OCI-LY7 (cell line): ENCODE data around the gene ELF1. TPM values are rescaled to one million over a fixed set of nuclear protein-coding genes. Genes with fewer than 3 reads are reported as not detected.

Experiments used
- BruUV-seq: library from RNA; stranded (reverse); fragments of 400-500 nt; replicated peaks from 2 replicates; lab custom pipeline; 2021; lab: Mats Ljungman, UMichigan
- CTCF ChIA-PET: fragments of 300-600 bp; sonication (Branson Sonifier 250); formaldehyde crosslinking; loops from one replicate; lab custom pipeline; 2022; ENCODE audit warnings: antibody characterized with exemption; ENCODE audit not compliant: unreplicated experiment; lab: Charles Lee
- POLR2A ChIA-PET: fragments of 300-600 bp; sonication (Branson Sonifier 250); formaldehyde crosslinking; loops from one replicate; lab custom pipeline; 2022; ENCODE audit warnings: antibody characterized with exemption; lab: Charles Lee
- DNase-seq: peaks from one replicate; pipeline ENCODE4 v3.0.0-alpha.2; 2015; ENCODE audit warnings: low spot score
- H2AFZ ChIP-seq: fragments of 200-600 bp; sonication (generic), shearing (Covaris generic); 2 replicates; pipeline ENCODE4 v1.6.1; 2014; ENCODE audit warnings: mild to moderate bottlenecking, antibody characterized with exemption, low read length, moderate library complexity
- H3K27ac ChIP-seq: fragments of 200-600 bp; sonication (generic); 2 replicates; pipeline ENCODE4 v1.5.1; 2014; ENCODE audit warnings: mixed run types, low read depth, mild to moderate bottlenecking, moderate library complexity, low read length, inconsistent platforms; ENCODE audit not compliant: poor library complexity, severe bottlenecking
- H3K36me3 ChIP-seq: fragments of 200-600 bp; sonication (generic); 2 replicates; pipeline ENCODE4 v1.6.1; 2014; ENCODE audit warnings: mild to moderate bottlenecking, antibody characterized with exemption, low read length, moderate library complexity, mixed read lengths; ENCODE audit not compliant: insufficient read depth
- H3K4me1 ChIP-seq: fragments of 200-600 bp; sonication (generic); 2 replicates; pipeline ENCODE4 v1.5.1; 2014; ENCODE audit warnings: mild to moderate bottlenecking, low read length; ENCODE audit not compliant: insufficient read depth, poor library complexity, severe bottlenecking
- H3K4me2 ChIP-seq: fragments of 200-600 bp; sonication (generic); 2 replicates; pipeline ENCODE4 v1.6.1; 2014; ENCODE audit warnings: mild to moderate bottlenecking, low read length
- H3K4me3 ChIP-seq: fragments of 200-600 bp; sonication (generic); 2 replicates; pipeline ENCODE4 v1.5.1; 2014; ENCODE audit warnings: mild to moderate bottlenecking, low read depth, low read length; ENCODE audit not compliant: poor library complexity, severe bottlenecking
- H3K79me2 ChIP-seq: fragments of 200-600 bp; sonication (generic); 2 replicates; pipeline ENCODE4 v1.6.1; 2016; ENCODE audit warnings: low read depth, mild to moderate bottlenecking, low read length, moderate library complexity, mixed read lengths; ENCODE audit not compliant: insufficient read depth
- H3K9me2 ChIP-seq: fragments of 200-600 bp; sonication (generic); 2 replicates; pipeline ENCODE4 v1.6.1; 2016; ENCODE audit warnings: mild to moderate bottlenecking, low read length, mixed read lengths; ENCODE audit not compliant: insufficient read depth
- H3K9me3 ChIP-seq: fragments of 200-600 bp; sonication (generic); 2 replicates; pipeline ENCODE4 v1.6.1; 2014; ENCODE audit warnings: mild to moderate bottlenecking, mixed run types, low read length, mixed read lengths
- H4K20me1 ChIP-seq: fragments of 200-600 bp; sonication (generic); 2 replicates; pipeline ENCODE4 v1.6.1; 2014; ENCODE audit warnings: mild to moderate bottlenecking, antibody characterized with exemption, low read length, moderate library complexity, mixed read lengths; ENCODE audit not compliant: insufficient read depth
- CTCF ChIP-seq: fragments of 200-600 bp; sonication (generic); conservative IDR thresholded peaks from 2 replicates; pipeline ENCODE4 v1.5.1; 2014; ENCODE audit warnings: mild to moderate bottlenecking, antibody characterized with exemption, low read length, moderate library complexity, mixed read lengths
- EZH2phosphoT487 ChIP-seq: fragments of 200-600 bp; sonication (generic); IDR thresholded peaks from 2 replicates; pipeline ENCODE4 v1.6.1; 2018; ENCODE audit warnings: low read depth, borderline replicate concordance, mild to moderate bottlenecking, mixed run types, antibody characterized with exemption, low read length, moderate library complexity, mixed read lengths
- intact Hi-C: fragments of 100-400 bp; cut with micrococcal nuclease; formaldehyde crosslinking; loops from one replicate; pipeline ENCODE4 v1.10.0; 2022; ENCODE audit not compliant: unreplicated experiment
- total RNA-seq, 2 experiments: library from RNA; depleted of rRNA in 1 of 2; stranded (reverse); fragments of >200 nt in 1 of 2; shearing (Covaris generic) in 1 of 2; gene quantifications; 2 replicates each; pipeline ENCODE4 v1.2.3, GENCODE V29; 2014 to 2022

ELF1 gene
- total RNA-seq, 2 experiments from 2014 or later: 111 to 248 TPM

GRCh38 chr13:40983259-40983658, 35.9 kb downstream of the ELF1 start:
- TSS peak; percentile 90 for BruUV-seq
- ChIA-PET CTCF (no interaction called here), POLR2A (interaction anchor here (0.9 kb wide), 2 partner anchors 10 to 31 kb away, joined by 3 to 4 read pairs; no protein-coding TSS in a partner anchor)
- H3K27ac ChIP-seq: peak overlapping the region; percentile 89
- no peak for DNase-seq
- intact Hi-C loops: loop anchor here (2.0 to 5.0 kb wide), 3 partner anchors 22 to 78 kb away; partner anchors contain the start of gene WBP4
- H4K20me1 ChIP-seq: peaks cover 61% of the 10 kb centered on the region
- no peak for TF ChIP-seq EZH2phosphoT487
- TF ChIP-seq CTCF: no peak
- peaks cover 54% of the 10 kb centered on the region for H3K4me1 ChIP-seq
- peaks cover under 1% of the 10 kb centered on the region; the same call in 1 of the 2 replicates for H3K9me3 ChIP-seq
- no peak overlapping the region for H2AFZ ChIP-seq
- H3K36me3 ChIP-seq: peaks cover 58% of the 10 kb centered on the region
- peaks cover 100% of the 10 kb centered on the region for H3K79me2 ChIP-seq
- H3K4me3 ChIP-seq: peak overlapping the region; percentile 85
- peak overlapping the region; percentile 94 for H3K4me2 ChIP-seq
- no peaks in the 10 kb centered on the region for H3K9me2 ChIP-seq

GRCh38 chr13:40982772-40983171, 36.3 kb downstream of the ELF1 start:
- peak overlapping the region; percentile 94 for H3K4me2 ChIP-seq
- H3K4me3 ChIP-seq: peak overlapping the region; percentile 85
- peak; percentile 85 for DNase-seq
- no peaks in the 10 kb centered on the region for H3K9me2 ChIP-seq
- peaks cover 58% of the 10 kb centered on the region for H3K36me3 ChIP-seq
- peaks cover 51% of the 10 kb centered on the region for H3K4me1 ChIP-seq
- intact Hi-C loops: loop anchor here (1.0 to 5.0 kb wide), 5 partner anchors 8 to 78 kb away; partner anchors contain the start of gene WBP4
- CTCF ChIA-PET: no interaction called here
- no peaks in the 10 kb centered on the region for H3K9me3 ChIP-seq
- H3K27ac ChIP-seq: peak overlapping the region; percentile 89
- POLR2A ChIA-PET: interaction anchor here (0.9 to 5.6 kb wide), 5 partner anchors 10 to 50 kb away, joined by 3 to 86 read pairs (median 4); partner anchors contain the start of gene ELF1
- H2AFZ ChIP-seq: no peak overlapping the region
- peaks cover 61% of the 10 kb centered on the region for H4K20me1 ChIP-seq
- H3K79me2 ChIP-seq: peaks cover 100% of the 10 kb centered on the region
- no TSS peak for BruUV-seq
- TF ChIP-seq EZH2phosphoT487: no peak

- TF ChIP-seq CTCF (no peak), EZH2phosphoT487 (no peak)
- peaks cover 67% of the 10 kb centered on the region for H4K20me1 ChIP-seq
Measured at GRCh38 chr13:40981949-40982348, 37.2 kb downstream of the ELF1 start.

More at GRCh38 chr13:40981949-40982348, 37.2 kb downstream of the ELF1 start:
- intact Hi-C loops: loop anchor here (1.0 to 5.0 kb wide), 6 partner anchors 8 to 79 kb away; partner anchors contain the start of gene WBP4
- no peaks in the 10 kb centered on the region for H3K9me2 ChIP-seq
- ChIA-PET CTCF (no interaction called here), POLR2A (interaction anchor here (0.7 to 5.6 kb wide), 13 partner anchors 9 to 503 kb away, joined by 3 to 86 read pairs (median 5); partner anchors contain the start of gene ELF1)
- no peaks in the 10 kb centered on the region for H3K9me3 ChIP-seq
- BruUV-seq: no TSS peak
- no peak overlapping the region for H2AFZ ChIP-seq
- peak overlapping the region; percentile 85 for H3K4me3 ChIP-seq
- peaks cover 51% of the 10 kb centered on the region for H3K4me1 ChIP-seq
- H3K79me2 ChIP-seq: peaks cover 100% of the 10 kb centered on the region
- peaks cover 59% of the 10 kb centered on the region for H3K36me3 ChIP-seq
- H3K27ac ChIP-seq: peak overlapping the region; percentile 89
- no peak for DNase-seq
- H3K4me2 ChIP-seq: peak overlapping the region; percentile 94
